T47D (cell line): ENCODE results near the gene TTC3.
A peak's percentile ranks its signal among the peaks of the same experiment; 100 is the strongest.

Source experiments
- DNase-seq, 2 experiments: peaks; one replicate each; pipeline versions ENCODE4 v3.0.0 to v3.0.0-alpha.2; 2011 to 2012; ENCODE audit warnings: low read depth in 1 of 2, low spot score in 1 of 2
- JUND ChIP-seq: IDR thresholded peaks from 2 replicates; pipeline ENCODE4 v1.6.1; 2012; ENCODE audit warnings: low read depth
- in situ Hi-C: cut with HindIII; loops from 2 replicates; pipeline ENCODE4 v1.10.0; 2016; ENCODE audit warnings: low sequenced_read_pairs, low pct_unique_long_range_greater_than_20kb

Gene TTC3

GRCh38 chr21:37065561-37066177, 7.4 kb upstream of the TTC3 start:
- TF ChIP-seq JUND, result no peak
- in situ Hi-C loops, result no loop called here
- DNase-seq, result no peak

- DNase-seq, result peak; percentile 31 to 94
- TF ChIP-seq JUND, result no peak; the same call in 1 of the 2 replicates
- in situ Hi-C loops, result no loop called here
These were observed 1.3 kb upstream of the TTC3 start for GRCh38 chr21:37071561-37072273.

- in situ Hi-C loops, result no loop called here
- peak; percentile 23 to 92 for DNase-seq
- TF ChIP-seq JUND, result no peak
These were observed 623 bp upstream of the TTC3 start for GRCh38 chr21:37072274-37072987.

GRCh38 chr21:37073417-37074196, 553 bp downstream of the TTC3 start:
- in situ Hi-C loops, result no loop called here
- DNase-seq, result peak; percentile 21 to 63
- TF ChIP-seq JUND, result no peak

- in situ Hi-C loops, result no loop called here
- DNase-seq, result no peak
- no peak for TF ChIP-seq JUND
These were observed 1.1 kb downstream of the TTC3 start for GRCh38 chr21:37074197-37074510.

GRCh38 chr21:37074546-37074945, 1.5 kb downstream of the TTC3 start:
- no peak for TF ChIP-seq JUND
- DNase-seq, result no peak
- in situ Hi-C loops, result no loop called here

- no peak for DNase-seq
- no peak for TF ChIP-seq JUND
- in situ Hi-C loops, result no loop called here
These were observed 2.2 kb downstream of the TTC3 start for GRCh38 chr21:37075214-37075770.

- no peak for TF ChIP-seq JUND
- DNase-seq, result no peak
- in situ Hi-C loops, result no loop called here
These were observed 3.2 kb downstream of the TTC3 start for GRCh38 chr21:37076087-37076850.

- DNase-seq, result no peak
- TF ChIP-seq JUND, result no peak
- in situ Hi-C loops, result no loop called here
These were observed 4.3 kb downstream of the TTC3 start for GRCh38 chr21:37077403-37077802.

- TF ChIP-seq JUND, result no peak
- in situ Hi-C loops, result no loop called here
- DNase-seq, result no peak
These were observed 6.3 kb downstream of the TTC3 start for GRCh38 chr21:37079211-37079824.

GRCh38 chr21:37082375-37082774, 9.3 kb downstream of the TTC3 start:
- no peak for TF ChIP-seq JUND
- in situ Hi-C loops, result no loop called here
- no peak for DNase-seq
